HCT116 (cell line): ENCODE results near the gene ZNF783. TPM values are rescaled to one million over a fixed set of nuclear protein-coding genes. Genes with fewer than 3 reads are reported as not detected.

ENCODE experiments used
- ATAC-seq: fragments of 200-7000 bp; cut with Tn5 transposase; 2 replicates; pipeline ENCODE4 v1.9.1; 2020; ENCODE audit warnings: mild to moderate bottlenecking, moderate library complexity
- BruUV-seq: library from RNA; stranded (reverse); fragments of 400-500 nt; replicated peaks from 2 replicates; lab custom pipeline; 2021; lab: Mats Ljungman, UMichigan
- CTCF ChIA-PET: fragments of 300-600 bp; sonication (Branson Sonifier 250); formaldehyde crosslinking; loops from one replicate; lab custom pipeline; 2021; ENCODE audit warnings: antibody characterized with exemption; lab: Charles Lee
- POLR2A ChIA-PET: fragments of 300-600, 350-600 bp; sonication (Branson Sonifier 250); formaldehyde crosslinking; loops from one replicate; lab custom pipeline; 2021; ENCODE audit warnings: antibody characterized with exemption; lab: Charles Lee
- RAD21 ChIA-PET, 2 experiments: fragments of 300-600 bp; sonication (Branson Sonifier 250); formaldehyde crosslinking; loops; one replicate each; lab custom pipeline; 2023; ENCODE audit warnings: low total read pairs in 2 of 2; ENCODE audit not compliant: uncharacterized antibody in 2 of 2, unreplicated experiment in 2 of 2, low non-redundant PET in 1 of 2; lab: Charles Lee
- DNase-seq: peaks from one replicate; pipeline ENCODE4 v3.0.0-alpha.2; 2010; ENCODE audit warnings: low read depth, low spot score
- H2AFZ ChIP-seq: fragments of 200-600 bp; shearing (Covaris generic), sonication (generic); 2 replicates; pipeline ENCODE4 v1.6.1; 2017; ENCODE audit warnings: low read depth, mixed run types, mixed read lengths, antibody characterized with exemption, low read length; ENCODE audit not compliant: poor library complexity, severe bottlenecking
- H3K27ac ChIP-seq: 2 replicates; pipeline ENCODE4 v1.5.1; 2012; ENCODE audit warnings: low read depth, low read length
- H3K27me3 ChIP-seq: fragments of 200-600 bp; sonication (generic); 2 replicates; pipeline ENCODE4 v1.6.1; 2016; ENCODE audit warnings: mixed run types, low read length, mixed read lengths; ENCODE audit not compliant: insufficient read depth
- H3K36me3 ChIP-seq, 2 experiments: fragments of 200-500 bp in 1 of 2; fragments of 200-600 bp in 1 of 2; sonication (Bioruptor generic) in 1 of 2; sonication (generic) in 1 of 2; 2 replicates each; pipeline versions ENCODE4 v1.5.1 to v1.6.1; 2014 to 2016; ENCODE audit warnings: low read length in 2 of 2, inconsistent platforms in 1 of 2, mixed read lengths in 1 of 2, mixed run types in 1 of 2; ENCODE audit not compliant: insufficient read depth in 2 of 2, control insufficient read depth in 1 of 2
- H3K4me1 ChIP-seq, 2 experiments: fragments of 200-600 bp in 1 of 2; sonication (generic) in 1 of 2; 2 replicates each; pipeline versions ENCODE4 v1.5.1 to v1.6.1; 2012 to 2017; ENCODE audit warnings: low read length in 2 of 2, inconsistent platforms in 1 of 2, mild to moderate bottlenecking in 1 of 2, mixed read lengths in 1 of 2, mixed run types in 1 of 2, moderate library complexity in 1 of 2; ENCODE audit not compliant: insufficient read depth in 2 of 2, control insufficient read depth in 1 of 2
- H3K4me2 ChIP-seq: fragments of 200-600 bp; sonication (generic); 2 replicates; pipeline ENCODE4 v1.6.1; 2017; ENCODE audit warnings: mixed run types, low read length, mixed read lengths
- H3K4me3 ChIP-seq, 2 experiments: fragments of 200-600 bp in 1 of 2; sonication (generic) in 1 of 2; replicated peaks in 1 of 2; 2 replicates each; pipeline ENCODE4 v1.5.1; 2011 to 2016; ENCODE audit warnings: low read length in 2 of 2, control low read depth in 1 of 2, low read depth in 1 of 2, mild to moderate bottlenecking in 1 of 2, mixed read lengths in 1 of 2, mixed run types in 1 of 2
- H3K79me2 ChIP-seq: fragments of 200-600 bp; sonication (generic); 2 replicates; pipeline ENCODE4 v1.6.1; 2017; ENCODE audit warnings: mild to moderate bottlenecking, mixed run types, low read length, moderate library complexity, mixed read lengths; ENCODE audit not compliant: insufficient read depth
- H3K9ac ChIP-seq: fragments of 200-600 bp; sonication (generic); 2 replicates; pipeline ENCODE4 v1.6.1; 2016; ENCODE audit warnings: low read length, mixed read lengths
- H3K9me2 ChIP-seq: fragments of 200-600 bp; sonication (generic), shearing (Covaris generic); 2 replicates; pipeline ENCODE4 v1.6.1; 2017; ENCODE audit warnings: mixed run types, mild to moderate bottlenecking, moderate library complexity; ENCODE audit not compliant: insufficient read depth
- H3K9me3 ChIP-seq, 2 experiments: fragments of 200-500 bp in 1 of 2; fragments of 200-600 bp in 1 of 2; sonication (Bioruptor generic) in 1 of 2; sonication (generic) in 1 of 2; 2 replicates each; pipeline ENCODE4 v1.6.1; 2014 to 2017; ENCODE audit warnings: low read length in 2 of 2, mixed read lengths in 2 of 2, inconsistent platforms in 1 of 2, low read depth in 1 of 2, mild to moderate bottlenecking in 1 of 2, mixed run types in 1 of 2, moderate library complexity in 1 of 2; ENCODE audit not compliant: control insufficient read depth in 1 of 2, insufficient read depth in 1 of 2
- H4K20me1 ChIP-seq: fragments of 200-600 bp; sonication (generic), shearing (Covaris generic); 2 replicates; pipeline ENCODE4 v1.6.1; 2017; ENCODE audit warnings: mixed run types, mild to moderate bottlenecking, moderate library complexity; ENCODE audit not compliant: insufficient read depth
- ATF3 ChIP-seq: IDR thresholded peaks from 2 replicates; pipeline ENCODE4 v1.6.1; 2012
- CBX3 ChIP-seq: IDR thresholded peaks from 2 replicates; pipeline ENCODE4 v1.6.1; 2012; ENCODE audit warnings: low read depth
- CEBPB ChIP-seq: IDR thresholded peaks from 2 replicates; pipeline ENCODE4 v1.6.1; 2012; ENCODE audit warnings: low read depth
- CTCF ChIP-seq, 3 experiments: fragments of 200-600 bp in 1 of 3; sonication (generic) in 1 of 3; IDR thresholded peaks in 2 of 3; conservative IDR thresholded peaks in 1 of 3; 2 replicates each; pipeline ENCODE4 v1.5.1; 2012 to 2017; ENCODE audit warnings: low read depth in 2 of 3, low read length in 2 of 3, antibody characterized with exemption in 1 of 3, borderline replicate concordance in 1 of 3, control low read depth in 1 of 3, mild to moderate bottlenecking in 1 of 3, mixed read lengths in 1 of 3, mixed run types in 1 of 3, moderate library complexity in 1 of 3; ENCODE audit not compliant: insufficient read depth in 1 of 3
- EGR1 ChIP-seq: IDR thresholded peaks from 2 replicates; pipeline ENCODE4 v1.6.1; 2012; ENCODE audit warnings: low read depth
- ELF1 ChIP-seq: IDR thresholded peaks from 2 replicates; pipeline ENCODE4 v1.6.1; 2012; ENCODE audit warnings: low read depth, borderline replicate concordance
- EZH2 ChIP-seq: fragments of 200-600 bp; sonication (generic); IDR thresholded peaks from 2 replicates; pipeline ENCODE4 v1.6.1; 2017; ENCODE audit warnings: antibody characterized with exemption, mixed run types
- EZH2phosphoT487 ChIP-seq: fragments of 200-600 bp; IDR thresholded peaks from 2 replicates; pipeline ENCODE4 v1.6.1; 2018; ENCODE audit warnings: antibody characterized with exemption, borderline replicate concordance
- FOSL1 ChIP-seq: IDR thresholded peaks from 2 replicates; pipeline ENCODE4 v1.6.1; 2012; ENCODE audit warnings: low read depth
- JUND ChIP-seq: IDR thresholded peaks from 2 replicates; pipeline ENCODE4 v1.6.1; 2012
- MAX ChIP-seq: IDR thresholded peaks from 2 replicates; pipeline ENCODE4 v1.6.1; 2012
- POLR2A ChIP-seq: IDR thresholded peaks from 2 replicates; pipeline ENCODE4 v1.7.0; 2011; ENCODE audit warnings: borderline replicate concordance; ENCODE audit not compliant: insufficient read depth, insufficient read length; ENCODE audit errors: extremely low read depth
- POLR2AphosphoS5 ChIP-seq: IDR thresholded peaks from 2 replicates; pipeline ENCODE4 v1.6.1; 2011; ENCODE audit warnings: mild to moderate bottlenecking, low read depth, low read length, moderate library complexity
- REST ChIP-seq: IDR thresholded peaks from 2 replicates; pipeline ENCODE4 v1.6.1; 2012; ENCODE audit warnings: low read depth
- SP1 ChIP-seq: IDR thresholded peaks from 2 replicates; pipeline ENCODE4 v1.6.1; 2012; ENCODE audit warnings: low read depth
- SRF ChIP-seq: IDR thresholded peaks from 2 replicates; pipeline ENCODE4 v1.6.1; 2012; ENCODE audit warnings: low read depth
- TCF7L2 ChIP-seq: IDR thresholded peaks from 2 replicates; pipeline ENCODE4 v1.7.0; 2011; ENCODE audit warnings: borderline replicate concordance, inconsistent platforms; ENCODE audit not compliant: insufficient read depth, insufficient read length; ENCODE audit errors: extremely low read depth
- YY1 ChIP-seq: IDR thresholded peaks from 2 replicates; pipeline ENCODE4 v1.6.1; 2011; ENCODE audit warnings: low read length, low read depth, moderate library complexity, mild to moderate bottlenecking; ENCODE audit not compliant: insufficient replicate concordance; ENCODE audit errors: extremely low read depth
- ZBTB33 ChIP-seq: IDR thresholded peaks from 2 replicates; pipeline ENCODE4 v1.6.1; 2011; ENCODE audit warnings: mild to moderate bottlenecking, low read length, moderate library complexity; ENCODE audit not compliant: insufficient replicate concordance; ENCODE audit errors: extremely low read depth
- ZFX ChIP-seq: fragments of 450-650 bp; IDR thresholded peaks from 2 replicates; pipeline ENCODE4 v1.6.1; 2017
- intact Hi-C: fragments of 100-400 bp; cut with micrococcal nuclease; formaldehyde crosslinking; loops from 2 replicates; pipeline ENCODE4 v1.10.0; 2022
- total RNA-seq: library from RNA; stranded (reverse); gene quantifications from one replicate; pipeline ENCODE4 v1.2.1, GENCODE V29; 2021; ENCODE audit not compliant: unreplicated experiment

Gene ZNF783
- total RNA-seq, 1 experiment from 2014 or later, result 12.5 TPM

- H3K36me3 ChIP-seq, result peaks cover 13 to 24% of the 10 kb centered on the region in 2 experiments; a peak in 3 of 4 replicates
- H3K9me3 ChIP-seq, result no peaks in the 10 kb centered on the region
- ATAC-seq (no peak), DNase-seq (no peak)
- CTCF ChIA-PET, result no interaction called here
- no peak overlapping the region for H3K9ac ChIP-seq
- intact Hi-C loops, result no loop called here
- POLR2A ChIA-PET, result no interaction called here
- no peak for TF ChIP-seq EGR1
- no peak for TF ChIP-seq JUND
- TF ChIP-seq SRF, result no peak
- TF ChIP-seq FOSL1, result no peak
- no peak for TF ChIP-seq MAX
- TF ChIP-seq POLR2A, result no peak
- TF ChIP-seq EZH2phosphoT487, result no peak
- no peak for TF ChIP-seq CBX3
- no peak for TF ChIP-seq ELF1
- TF ChIP-seq REST, result no peak
- no peak for TF ChIP-seq ZBTB33
- TF ChIP-seq EZH2, result no peak
- TF ChIP-seq CTCF (IDR thresholded peaks at IDR 0.05 in 2 of 3, conservative IDR thresholded peaks at IDR 0.05 in 1 of 3; ENCODE audit: borderline replicate concordance in 1 of 3, insufficient read depth in 1 of 3, low read depth in 2 of 3, low read length in 2 of 3), result no peak
- TF ChIP-seq ATF3, result no peak
- TF ChIP-seq TCF7L2, result no peak
- TF ChIP-seq SP1, result no peak
- no peak for TF ChIP-seq POLR2AphosphoS5
- TF ChIP-seq YY1, result no peak
- TF ChIP-seq CEBPB, result no peak
- no peak for TF ChIP-seq ZFX
- H3K9me2 ChIP-seq, result no peaks in the 10 kb centered on the region
- no peaks in the 10 kb centered on the region for H3K4me1 ChIP-seq
- H2AFZ ChIP-seq, result no peak overlapping the region
- RAD21 ChIA-PET, result no interaction called here
- no peak overlapping the region for H3K4me2 ChIP-seq
- no peaks in the 10 kb centered on the region for H3K27me3 ChIP-seq
- H4K20me1 ChIP-seq, result no peaks in the 10 kb centered on the region
- BruUV-seq, result no TSS peak
- no peaks in the 10 kb centered on the region for H3K79me2 ChIP-seq
- H3K4me3 ChIP-seq, result no peak overlapping the region
- no peak overlapping the region for H3K27ac ChIP-seq
Observed at GRCh38 chr7:149223761-149224160, 38.2 kb upstream of the ZNF783 start.
